Type B pancreatic cell (in vitro differentiated cells): ENCODE measurements around the gene MTX3. TPM values are rescaled to one million over a fixed set of nuclear protein-coding genes. Genes with fewer than 3 reads are reported as not detected.

ENCODE experiments used
- DNase-seq: peaks from one replicate; pipeline ENCODE4 v3.0.0; 2021; ENCODE audit warnings: mixed read lengths; ENCODE audit not compliant: unreplicated experiment; ENCODE audit errors: extremely low spot score
- H3K27ac Mint-ChIP-seq: 2 replicates; pipeline ENCODE4 v1.8.0; 2021; ENCODE audit warnings: mild to moderate bottlenecking, mixed read lengths
- H3K27me3 Mint-ChIP-seq: 2 replicates; pipeline ENCODE4 v1.8.0; 2021; ENCODE audit warnings: mixed read lengths
- H3K36me3 Mint-ChIP-seq: 2 replicates; pipeline ENCODE4 v1.8.0; 2021; ENCODE audit warnings: mixed read lengths
- H3K4me1 Mint-ChIP-seq: one replicate; pipeline ENCODE4 v1.8.0; 2021; ENCODE audit warnings: mixed read lengths; ENCODE audit not compliant: unreplicated experiment
- H3K4me3 Mint-ChIP-seq: 2 replicates; pipeline ENCODE4 v1.8.0; 2021; ENCODE audit warnings: mild to moderate bottlenecking, mixed read lengths
- H3K9me3 Mint-ChIP-seq: 2 replicates; pipeline ENCODE4 v1.8.0; 2021; ENCODE audit warnings: mixed read lengths
- CTCF ChIP-seq: fragments of 200-600 bp; sonication (generic); conservative IDR thresholded peaks from 2 replicates; pipeline ENCODE4 v1.5.0; 2021; ENCODE audit warnings: antibody characterized with exemption, mild to moderate bottlenecking
- total RNA-seq: library from RNA; stranded (reverse); gene quantifications from 2 replicates; pipeline ENCODE4 v1.2.1, GENCODE V29; 2021; ENCODE audit warnings: low replicate concordance

MTX3 gene
- total RNA-seq, 1 donor from 2014 or later = 24.3 TPM

GRCh38 chr5:79929095-79929494, 62.0 kb downstream of the MTX3 start:
- H3K9me3 Mint-ChIP-seq = no peaks in the 10 kb centered on the region
- no peaks in the 10 kb centered on the region for H3K4me1 Mint-ChIP-seq
- no peaks in the 10 kb centered on the region for H3K36me3 Mint-ChIP-seq
- H3K27me3 Mint-ChIP-seq = peaks cover 3% of the 10 kb centered on the region
- no peak overlapping the region for H3K4me3 Mint-ChIP-seq
- no peak overlapping the region for H3K27ac Mint-ChIP-seq
- TF ChIP-seq CTCF = no peak
- no peak for DNase-seq

Other genes with a start within 250 kb of the MTX3 start
- 8.8 and 16.6 TPM in 2 replicates for gene THBS4, start 44.1 kb upstream of the MTX3 start, total RNA-seq